Sigmoid colon (tissue), 7 donors: ENCODE results near the gene CRADD. TPM values are rescaled to one million over a fixed set of nuclear protein-coding genes. Genes with fewer than 3 reads are reported as not detected.

Experiments
- DNase-seq: peaks from one replicate; pipeline ENCODE4 v3.0.0-alpha.2; 2019
- H3K27ac ChIP-seq, 4 donors: fragments of 200-600 bp; sonication (generic); one replicate each; pipeline ENCODE4 v1.5.1; 2016 to 2019; ENCODE audit warnings: mild to moderate bottlenecking in 1 of 4
- H3K27me3 ChIP-seq, 3 donors: fragments of 200-600 bp; sonication (generic); one replicate each; pipeline ENCODE4 v1.5.1; 2019; ENCODE audit warnings: mild to moderate bottlenecking in 1 of 3
- H3K36me3 ChIP-seq, 4 donors: fragments of 200-600 bp; sonication (generic); one replicate each; pipeline ENCODE4 v1.5.1; 2016 to 2019
- H3K4me1 ChIP-seq, 4 donors: fragments of 200-600 bp; sonication (generic); one replicate each; pipeline ENCODE4 v1.5.1; 2017 to 2019
- H3K4me3 ChIP-seq, 4 donors: fragments of 200-600 bp; sonication (generic); one replicate each; pipeline ENCODE4 v1.5.1; 2017 to 2019; ENCODE audit warnings: mild to moderate bottlenecking in 2 of 4, moderate library complexity in 1 of 4
- H3K9me3 ChIP-seq, 4 donors: fragments of 200-600 bp in 3 of 4; sonication (generic) in 3 of 4; one replicate each; pipeline versions ENCODE4 v1.5.1 to v1.6.1; 2013 to 2019
- EP300 ChIP-seq, 4 donors: sonication (generic); formaldehyde crosslinking; IDR thresholded peaks; one replicate each; pipeline ENCODE4 v1.6.1; 2017; ENCODE audit warnings: antibody characterized with exemption in 4 of 4
- POLR2A ChIP-seq, 2 donors: fragments of 450-650 bp; IDR thresholded peaks; one replicate each; pipeline ENCODE4 v1.6.1; 2016; ENCODE audit warnings: antibody characterized with exemption in 2 of 2, mild to moderate bottlenecking in 2 of 2, moderate library complexity in 2 of 2
- POLR2AphosphoS5 ChIP-seq, 4 donors: sonication (generic); formaldehyde crosslinking; IDR thresholded peaks; one replicate each; pipeline ENCODE4 v1.6.1; 2017; ENCODE audit warnings: antibody characterized with exemption in 4 of 4
- WGBS, 2 donors: extraction: QIAGEN DNeasy Blood & Tissue Kit; methylation state at CpG; one replicate each; pipeline ENCODE4 v1.1.7; 2013; 5-methylcytosine and 5-hydroxymethylcytosine counted together
- intact Hi-C: fragments of 100-400 bp; cut with DNase I; formaldehyde crosslinking; loops from one replicate; pipeline ENCODE4 v1.15.1; 2023
- polyA plus RNA-seq, 3 donors: library from polyadenylated mRNA; stranded (reverse); fragments of 200-250 nt; gene quantifications; one replicate each; pipeline ENCODE4 v1.2.3, GENCODE V29; 2013
- total RNA-seq, 4 donors: library from RNA; depleted of rRNA; stranded (reverse); fragments of >200 nt; gene quantifications; one replicate each; pipeline ENCODE4 v1.1.0, GENCODE V29; 2016
- TF ChIP-seq, protein P1 (sequence below), 4 experiments: fragments of 450-650 bp in 3 of 4; fragments of 200-600 bp in 1 of 4; IDR thresholded peaks; one replicate each; pipeline ENCODE4 v1.5.1; 2016 to 2019; ENCODE audit warnings: antibody characterized with exemption in 4 of 4, mild to moderate bottlenecking in 3 of 4, moderate library complexity in 2 of 4
- donor health status: healthy with polysubstance abuse.
- donor health status: Bipolar disorder and iron deficiency.
- donor health status: healthy.

The CRADD gene
- total and polyA plus RNA-seq, 7 donors = 14.1 to 98.9 (median 43.7) TPM

DNA sequence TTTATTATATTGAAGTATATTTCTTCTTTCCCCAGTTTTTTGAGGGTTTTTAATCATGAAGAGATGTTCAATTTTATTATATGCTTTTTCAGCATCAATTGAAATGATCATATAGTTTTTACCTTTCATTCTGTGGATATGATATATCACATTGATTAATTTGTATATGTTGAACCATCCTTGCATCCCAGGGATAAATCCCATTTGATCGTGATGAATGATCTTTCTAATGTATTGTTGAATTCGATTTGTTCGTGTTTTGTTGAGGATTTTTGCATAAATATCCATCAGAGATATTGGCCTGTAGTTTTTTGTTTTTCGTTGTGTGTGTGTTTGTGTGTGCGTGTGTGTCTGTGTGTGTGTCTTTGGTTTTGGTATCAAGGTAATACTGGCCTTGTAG, 196.4 kb downstream of the CRADD start:
- TF ChIP-seq POLR2A (IDR thresholded peaks at IDR 0.05) = no peak
- TF ChIP-seq POLR2AphosphoS5 (IDR thresholded peaks at IDR 0.05) = no peak
- TF ChIP-seq, protein P1, sequence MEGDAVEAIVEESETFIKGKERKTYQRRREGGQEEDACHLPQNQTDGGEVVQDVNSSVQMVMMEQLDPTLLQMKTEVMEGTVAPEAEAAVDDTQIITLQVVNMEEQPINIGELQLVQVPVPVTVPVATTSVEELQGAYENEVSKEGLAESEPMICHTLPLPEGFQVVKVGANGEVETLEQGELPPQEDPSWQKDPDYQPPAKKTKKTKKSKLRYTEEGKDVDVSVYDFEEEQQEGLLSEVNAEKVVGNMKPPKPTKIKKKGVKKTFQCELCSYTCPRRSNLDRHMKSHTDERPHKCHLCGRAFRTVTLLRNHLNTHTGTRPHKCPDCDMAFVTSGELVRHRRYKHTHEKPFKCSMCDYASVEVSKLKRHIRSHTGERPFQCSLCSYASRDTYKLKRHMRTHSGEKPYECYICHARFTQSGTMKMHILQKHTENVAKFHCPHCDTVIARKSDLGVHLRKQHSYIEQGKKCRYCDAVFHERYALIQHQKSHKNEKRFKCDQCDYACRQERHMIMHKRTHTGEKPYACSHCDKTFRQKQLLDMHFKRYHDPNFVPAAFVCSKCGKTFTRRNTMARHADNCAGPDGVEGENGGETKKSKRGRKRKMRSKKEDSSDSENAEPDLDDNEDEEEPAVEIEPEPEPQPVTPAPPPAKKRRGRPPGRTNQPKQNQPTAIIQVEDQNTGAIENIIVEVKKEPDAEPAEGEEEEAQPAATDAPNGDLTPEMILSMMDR (IDR thresholded peaks at IDR 0.05) = no peak
- TF ChIP-seq EP300 (IDR thresholded peaks at IDR 0.05) = no peak
- H3K27ac ChIP-seq = no peak overlapping the region
- H3K9me3 ChIP-seq = peaks cover 3 to 9% (median 7%) of the 10 kb centered on the region in 4 donors
- H3K4me3 ChIP-seq = no peak overlapping the region
- no peaks in the 10 kb centered on the region for H3K27me3 ChIP-seq
- no peaks in the 10 kb centered on the region for H3K4me1 ChIP-seq
- 86 to 95% methylated on average over 5 of the region's 5 CpGs for WGBS, 2 donors
- DNase-seq = no peak
- no peaks in the 10 kb centered on the region for H3K36me3 ChIP-seq
- intact Hi-C loops = no loop called here

DNA sequence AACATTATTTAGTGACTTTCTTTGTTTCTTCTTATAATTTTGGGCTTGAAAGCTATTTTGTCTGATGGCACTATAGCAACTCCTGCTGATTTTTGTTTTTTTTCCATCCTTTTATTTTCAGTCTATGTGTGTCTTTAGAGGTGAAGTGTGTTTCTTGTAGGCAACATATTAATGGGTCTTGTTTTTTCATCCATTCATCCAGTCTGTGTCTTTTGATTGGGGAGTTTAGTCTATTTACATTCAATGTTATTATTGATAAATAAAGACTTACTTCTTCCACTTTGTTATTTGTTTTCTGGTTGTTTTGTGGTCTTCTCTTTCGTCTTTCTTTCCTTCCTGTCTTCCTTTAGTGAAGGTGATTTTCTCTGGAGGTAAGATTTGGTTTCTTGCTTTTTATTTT, 198.0 kb downstream of the CRADD start:
- 79 to 82% methylated on average over 1 of the region's 1 CpG for WGBS, 2 donors

DNA sequence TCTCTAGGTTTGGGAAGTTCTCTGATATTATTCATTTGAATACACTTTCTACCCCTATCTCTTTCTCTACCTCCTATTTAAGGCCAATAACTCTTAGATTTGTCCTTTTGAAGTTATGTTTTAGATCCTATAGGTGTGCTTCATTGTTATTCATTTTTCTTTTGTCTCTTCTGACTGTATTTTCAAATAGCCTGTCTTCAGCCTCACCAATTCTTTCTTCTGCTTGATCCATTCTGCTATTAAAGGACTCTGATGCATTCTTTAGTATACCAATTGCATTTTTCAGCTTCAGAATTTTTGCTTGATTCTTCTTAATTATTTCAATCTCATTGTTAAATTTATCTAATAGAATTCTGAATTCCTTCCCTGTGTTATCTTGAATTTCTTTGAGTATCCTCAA, 199.2 kb downstream of the CRADD start:
- Histone ChIP-seq H3K4me1 (peaks cover 0 to 11% (median 5%) of the 10 kb centered on the region in 4 donors), H3K4me3 (no peak overlapping the region), H3K36me3 (no peaks in the 10 kb centered on the region), H3K27me3 (no peaks in the 10 kb centered on the region), H3K27ac (no peak overlapping the region), H3K9me3 (peaks cover 2 to 9% (median 5%) of the 10 kb centered on the region in 4 donors)
- TF ChIP-seq EP300 (IDR thresholded peaks at IDR 0.05) (no peak), POLR2AphosphoS5 (IDR thresholded peaks at IDR 0.05) (no peak), POLR2A (IDR thresholded peaks at IDR 0.05) (no peak)
- TF ChIP-seq, protein P1 (IDR thresholded peaks at IDR 0.05) = no peak
- intact Hi-C loops = no loop called here
- no peak for DNase-seq

More for the DNA sequence above, 198.0 kb downstream of the CRADD start:
- no peak overlapping the region for H3K4me3 ChIP-seq
- peaks cover 0 to 8% (median 3%) of the 10 kb centered on the region in 4 donors for H3K4me1 ChIP-seq
- DNase-seq = no peak
- peaks cover 3 to 9% (median 7%) of the 10 kb centered on the region in 4 donors for H3K9me3 ChIP-seq
- H3K27me3 ChIP-seq = no peaks in the 10 kb centered on the region
- H3K27ac ChIP-seq = no peak overlapping the region
- no peak for TF ChIP-seq POLR2AphosphoS5 (IDR thresholded peaks at IDR 0.05)
- intact Hi-C loops = no loop called here
- no peaks in the 10 kb centered on the region for H3K36me3 ChIP-seq

DNA sequence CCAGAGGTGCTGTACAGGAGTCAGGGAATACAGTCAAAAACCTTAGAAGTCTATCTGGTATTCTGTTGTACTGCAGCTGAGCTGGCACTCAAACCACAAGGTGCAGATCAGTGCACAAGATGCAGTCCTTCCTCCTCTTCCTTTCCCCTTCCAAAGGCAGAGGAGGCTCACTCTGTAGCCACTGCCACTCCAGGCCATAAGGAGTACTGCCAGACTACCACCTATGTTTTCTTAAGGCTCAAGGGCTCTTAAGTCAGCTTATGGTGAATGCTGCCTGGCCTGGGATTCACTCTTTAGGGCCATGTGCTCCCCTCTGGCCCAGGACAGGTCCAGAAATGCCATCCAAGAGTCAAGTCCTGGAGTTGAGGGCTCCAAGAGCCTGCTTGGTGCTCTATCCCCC, 200.3 kb downstream of the CRADD start:
- Histone ChIP-seq H3K4me3 (no peak overlapping the region), H3K27ac (no peak overlapping the region), H3K27me3 (no peaks in the 10 kb centered on the region), H3K36me3 (no peaks in the 10 kb centered on the region), H3K4me1 (peaks cover 0 to 11% (median 5%) of the 10 kb centered on the region in 4 donors), H3K9me3 (peaks cover 0 to 7% (median 4%) of the 10 kb centered on the region in 4 donors)
- no peak for DNase-seq
- intact Hi-C loops = no loop called here
- no peak for TF ChIP-seq EP300 (IDR thresholded peaks at IDR 0.05)
- no peak for TF ChIP-seq POLR2AphosphoS5 (IDR thresholded peaks at IDR 0.05)
- TF ChIP-seq POLR2A (IDR thresholded peaks at IDR 0.05) = no peak
- TF ChIP-seq, protein P1 (IDR thresholded peaks at IDR 0.05) = no peak

DNA sequence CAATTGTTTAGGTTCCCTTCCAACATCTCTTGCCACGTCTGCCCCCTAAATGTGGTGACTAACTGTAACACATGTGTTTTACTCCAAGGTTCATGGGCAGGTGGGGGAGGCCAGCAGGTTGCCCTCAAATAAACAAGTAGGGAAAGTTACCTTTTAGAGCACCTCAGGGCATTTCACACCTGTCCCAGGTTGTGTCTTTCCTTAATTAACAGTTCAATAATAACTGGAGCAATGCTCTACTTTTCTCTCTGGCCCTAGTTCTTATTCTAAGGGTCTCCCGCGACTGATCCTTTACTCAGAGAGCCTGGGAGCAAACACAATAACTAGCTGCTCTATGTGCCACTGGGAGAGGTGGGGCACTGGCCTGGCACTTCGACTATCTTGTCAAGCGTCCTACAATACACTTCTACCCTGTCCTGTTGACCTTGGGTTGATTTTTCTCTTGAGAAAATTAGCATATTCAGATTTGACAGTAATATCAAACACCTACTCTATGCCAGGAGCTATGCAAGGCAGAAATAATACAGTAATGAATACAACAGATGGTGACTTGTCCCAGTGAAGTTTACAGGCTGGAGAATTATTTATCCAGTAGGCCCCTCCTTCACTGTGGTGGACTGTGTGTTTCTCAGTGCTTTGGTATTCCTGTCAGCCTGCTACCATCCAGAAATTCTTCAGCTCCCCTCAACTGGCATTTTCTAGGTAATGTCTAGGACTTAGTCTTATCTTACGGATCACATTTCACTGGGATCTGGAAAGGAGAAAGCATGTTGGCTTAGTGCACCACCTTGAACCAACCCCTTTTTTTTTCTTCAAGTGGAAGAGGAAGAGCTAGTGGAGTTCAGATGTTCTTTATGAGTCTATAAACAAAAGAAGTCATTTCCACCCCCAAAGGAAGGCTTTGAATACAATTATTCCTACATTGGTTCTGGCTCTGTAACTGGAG, 202.6 kb downstream of the CRADD start:
- Histone ChIP-seq H3K9me3 (no peaks in the 10 kb centered on the region), H3K27ac (no peak overlapping the region), H3K27me3 (no peaks in the 10 kb centered on the region), H3K4me1 (peaks cover 0 to 24% (median 10%) of the 10 kb centered on the region in 4 donors), H3K4me3 (no peak overlapping the region), H3K36me3 (no peaks in the 10 kb centered on the region)
- 74 to 82% methylated on average over 6 of the region's 6 CpGs for WGBS, 2 donors
- intact Hi-C loops = no loop called here
- no peak for DNase-seq
- TF ChIP-seq, protein P1 (IDR thresholded peaks at IDR 0.05) = no peak
